Ovary (tissue), 9 donors: ENCODE measurements around the gene BCL11B. TPM values are rescaled to one million over a fixed set of nuclear protein-coding genes. Genes with fewer than 3 reads are reported as not detected.

Experiments
- DNase-seq, 5 donors: peaks; one replicate each; pipeline ENCODE4 v3.0.0-alpha.2; 2019 to 2020
- H3K27ac ChIP-seq, 2 donors: fragments of 200-600 bp; one replicate each; pipeline versions ENCODE4 v1.5.1 to v1.8.0; 2019 to 2022
- H3K27me3 ChIP-seq: fragments of 200-600 bp; one replicate; pipeline ENCODE4 v1.8.0; 2022
- H3K36me3 ChIP-seq: fragments of 200-600 bp; sonication (generic); one replicate; pipeline ENCODE4 v1.5.1; 2019
- H3K4me1 ChIP-seq: one replicate; pipeline ENCODE4 v1.8.1; 2013; ENCODE audit warnings: mild to moderate bottlenecking, moderate library complexity; ENCODE audit not compliant: insufficient read depth
- H3K4me3 ChIP-seq: fragments of 200-600 bp; sonication (generic); one replicate; pipeline ENCODE4 v1.5.1; 2017
- H3K9me3 ChIP-seq, 2 donors: fragments of 200-600 bp in 1 of 2; sonication (generic) in 1 of 2; one replicate each; pipeline versions ENCODE4 v1.5.1 to v1.8.1; 2013 to 2019; ENCODE audit warnings: mild to moderate bottlenecking in 1 of 2, moderate library complexity in 1 of 2
- CTCF ChIP-seq, 3 donors: fragments of 450-650 bp in 2 of 3; fragments of 200-600 bp in 1 of 3; IDR thresholded peaks; one replicate each; pipeline versions ENCODE4 v1.5.1 to v1.8.0; 2016 to 2022; ENCODE audit warnings: antibody characterized with exemption in 3 of 3, mild to moderate bottlenecking in 1 of 3
- EP300 ChIP-seq: sonication (generic); formaldehyde crosslinking; IDR thresholded peaks from one replicate; pipeline ENCODE4 v1.6.1; 2017; ENCODE audit warnings: antibody characterized with exemption
- POLR2A ChIP-seq: fragments of 450-650 bp; IDR thresholded peaks from one replicate; pipeline ENCODE4 v1.6.1; 2017; ENCODE audit warnings: antibody characterized with exemption, mild to moderate bottlenecking, moderate library complexity
- WGBS, 3 donors: extraction: QIAGEN DNeasy Blood & Tissue Kit in 1 of 3; methylation state at CpG; one replicate each; pipeline versions ENCODE4 v1.1.5 to v1.1.7; 2013 to 2017; 5-methylcytosine and 5-hydroxymethylcytosine counted together
- intact Hi-C, 4 donors: fragments of 100-400 bp; cut with DNase I; formaldehyde crosslinking; loops; one replicate each; pipeline versions ENCODE4 v1.11.0 to v1.15.1; 2022 to 2023
- polyA plus RNA-seq, 2 donors: library from polyadenylated mRNA; stranded (reverse); fragments of 200-250 nt in 1 of 2; fragments of 350-450 nt in 1 of 2; fragmentation: Illumina TruSeq in 1 of 2; extraction: RNeasy Lipid Tissue Mini Kit (QIAGEN cat#74804) in 1 of 2; gene quantifications; one replicate each; pipeline ENCODE4 v1.2.3, GENCODE V29; 2013 to 2014
- total RNA-seq, 7 donors: library from RNA; depleted of rRNA in 2 of 7; stranded (reverse); fragments of >200 nt in 2 of 7; fragmentation: NEBNext Ultra II Directional in 3 of 7; extraction: Animal tissue kit (Norgen Biotek cat#: 25700) in 3 of 7; gene quantifications; one replicate each; pipeline versions ENCODE4 v1.1.0 to v1.2.4, GENCODE V29; 2016 to 2023
- donor health status: DM: no; HTN: no; CAD: no; lungs with moderate emphysema.
- donor health status: DM: no; HTN: no; CAD: no.
- donor health status: Bipolar disorder and iron deficiency.
- donor health status: DM: yes; HTN: yes; CAD: no.
- donor health status: DM: no; HTN: no; CAD: no.
- donor health status: DM: yes; HTN: yes; CAD: no.

Gene BCL11B
- total and polyA plus RNA-seq, 9 donors = 0.08 to 0.84 (median 0.43) TPM

GRCh38 chr14:99120526-99121318 is 151.3 kb downstream of the BCL11B start:
- no peaks in the 10 kb centered on the region for H3K27me3 ChIP-seq
- H3K27ac ChIP-seq = no peak overlapping the region
- H3K9me3 ChIP-seq = no peaks in the 10 kb centered on the region
- no peak for TF ChIP-seq EP300
- TF ChIP-seq POLR2A = no peak
- TF ChIP-seq CTCF (IDR thresholded peaks at IDR 0.05) = no peak
- no peaks in the 10 kb centered on the region for H3K4me1 ChIP-seq
- 78 to 82% (median 78%) methylated on average over 17 of the region's 17 CpGs for WGBS, 3 donors
- H3K36me3 ChIP-seq = no peaks in the 10 kb centered on the region
- DNase-seq = no peak
- intact Hi-C loops = no loop called here
- no peak overlapping the region for H3K4me3 ChIP-seq

- no peaks in the 10 kb centered on the region for H3K4me1 ChIP-seq
- no peak for DNase-seq
- intact Hi-C loops = no loop called here
- H3K4me3 ChIP-seq = no peak overlapping the region
- no peaks in the 10 kb centered on the region for H3K9me3 ChIP-seq
- WGBS, 3 donors = 62 to 64% (median 64%) methylated on average over 18 of the region's 18 CpGs
- H3K27me3 ChIP-seq = no peaks in the 10 kb centered on the region
- no peak overlapping the region for H3K27ac ChIP-seq
- TF ChIP-seq POLR2A (no peak), EP300 (no peak), CTCF (IDR thresholded peaks at IDR 0.05) (no peak)
- H3K36me3 ChIP-seq = no peaks in the 10 kb centered on the region
Measured at GRCh38 chr14:99119554-99120525, 152.2 kb downstream of the BCL11B start.

Other genes with a start within 250 kb of the BCL11B start
- gene SETD3, start 208.7 kb upstream of the BCL11B start, total RNA-seq = 100 to 1,000 TPM in 2 of 7 donors, 10 to 100 TPM in 5; 68.6 to 133 (median 87.4) TPM
- gene SETD3, start 208.7 kb upstream of the BCL11B start, polyA plus RNA-seq = 10 to 100 TPM; 27.9 to 52.9 TPM
- 10 to 100 TPM; 22.9 to 50.6 (median 46.8) TPM for gene CCNK, start 209.2 kb upstream of the BCL11B start, total RNA-seq
- 10 to 100 TPM; 17.3 to 60.0 TPM for gene CCNK, start 209.2 kb upstream of the BCL11B start, polyA plus RNA-seq